HEK293 (cell line): ENCODE measurements around the gene HNRNPH1.
A peak's percentile ranks its signal among the peaks of the same experiment; 100 is the strongest.

Experiments used
- CTCF ChIA-PET: fragments of 350-600 bp; formaldehyde crosslinking; extraction: SDS; loops from one replicate; lab custom pipeline; 2021; ENCODE audit warnings: antibody characterized with exemption; lab: Yijun Ruan, JAX
- POLR2A ChIA-PET: fragments of 300-600 bp; formaldehyde crosslinking; extraction: SDS; loops from one replicate; lab custom pipeline; 2020; ENCODE audit warnings: antibody characterized with exemption, inconsistent platforms; lab: Yijun Ruan, JAX
- H3K27ac ChIP-seq: fragments of 200-500 bp; sonication (Bioruptor generic); 2 replicates; pipeline ENCODE4 v1.5.1; 2014; ENCODE audit warnings: low read depth, low read length, control low read depth, inconsistent platforms; ENCODE audit errors: extremely low read depth
- H3K36me3 ChIP-seq, 2 experiments: fragments of 200-500 bp in 1 of 2; sonication (Bioruptor generic) in 1 of 2; 1 replicate in 1 of 2; 2 replicates in 1 of 2; pipeline ENCODE4 v1.5.1; 2014 to 2017; ENCODE audit warnings: inconsistent platforms in 2 of 2, low read length in 2 of 2; ENCODE audit not compliant: control insufficient read depth in 2 of 2, insufficient read depth in 1 of 2
- H3K4me1 ChIP-seq: fragments of 200-500 bp; sonication (Bioruptor generic); 2 replicates; pipeline ENCODE4 v1.5.1; 2014; ENCODE audit warnings: mild to moderate bottlenecking, low read length, inconsistent platforms; ENCODE audit not compliant: control insufficient read depth, insufficient read depth
- H3K4me3 ChIP-seq: 2 replicates; pipeline ENCODE4 v1.5.1; 2011; ENCODE audit warnings: low read depth, mild to moderate bottlenecking, control low read depth, low read length, moderate library complexity
- H3K9me3 ChIP-seq: fragments of 200-500 bp; sonication (Bioruptor generic); 2 replicates; pipeline ENCODE4 v1.5.1; 2014; ENCODE audit warnings: low read depth, low read length, inconsistent platforms; ENCODE audit not compliant: control insufficient read depth, insufficient read depth
- BCL11B ChIP-seq: fragments of 450-650 bp; formaldehyde crosslinking; IDR thresholded peaks from 2 replicates; pipeline ENCODE4 v1.5.1; 2016; ENCODE audit warnings: low read depth, missing biosample characterization, missing genetic modification characterization
- KLF16 ChIP-seq: fragments of 450-650 bp; formaldehyde crosslinking; IDR thresholded peaks from 2 replicates; pipeline ENCODE4 v1.5.1; 2017; ENCODE audit warnings: missing biosample characterization, missing genetic modification characterization
- MEIS1 ChIP-seq: sonication (generic); formaldehyde crosslinking; IDR thresholded peaks from 2 replicates; pipeline ENCODE4 v1.8.1; 2022; ENCODE audit warnings: missing genetic modification reagents, mild to moderate bottlenecking, borderline replicate concordance
- SALL2 ChIP-seq: fragments of 450-650 bp; formaldehyde crosslinking; IDR thresholded peaks from 2 replicates; pipeline ENCODE4 v1.5.0; 2017; ENCODE audit warnings: missing biosample characterization, mild to moderate bottlenecking, missing genetic modification characterization, borderline replicate concordance
- SCRT2 ChIP-seq: fragments of 450-650 bp; formaldehyde crosslinking; IDR thresholded peaks from 2 replicates; pipeline ENCODE4 v1.5.1; 2016; ENCODE audit warnings: missing biosample characterization, missing genetic modification characterization
- SP3 ChIP-seq: fragments of 450-650 bp; formaldehyde crosslinking; IDR thresholded peaks from 2 replicates; pipeline ENCODE4 v1.5.1; 2016; ENCODE audit warnings: missing biosample characterization, missing genetic modification characterization
- TCF7L2 ChIP-seq: IDR thresholded peaks from 2 replicates; pipeline ENCODE4 v1.6.1; 2011; ENCODE audit warnings: low read depth, mild to moderate bottlenecking, inconsistent platforms, low read length, moderate library complexity, borderline replicate concordance
- TRIM28 ChIP-seq: IDR thresholded peaks from 2 replicates; pipeline ENCODE4 v1.6.1; 2011; ENCODE audit warnings: low read length, control low read depth, borderline replicate concordance
- ZBTB17 ChIP-seq: fragments of 450-650 bp; formaldehyde crosslinking; IDR thresholded peaks from 2 replicates; pipeline ENCODE4 v1.5.1; 2016; ENCODE audit warnings: missing biosample characterization, missing genetic modification characterization
- ZBTB49 ChIP-seq: fragments of 450-650 bp; formaldehyde crosslinking; IDR thresholded peaks from 2 replicates; pipeline ENCODE4 v1.5.1; 2016; ENCODE audit warnings: missing biosample characterization, missing genetic modification characterization, low read depth
- ZFHX2 ChIP-seq: fragments of 450-650 bp; formaldehyde crosslinking; conservative IDR thresholded peaks from 2 replicates; pipeline ENCODE4 v1.5.1; 2016; ENCODE audit warnings: missing biosample characterization, missing genetic modification characterization
- ZIC2 ChIP-seq: fragments of 450-650 bp; formaldehyde crosslinking; IDR thresholded peaks from 2 replicates; pipeline ENCODE4 v1.5.1; 2016; ENCODE audit warnings: missing biosample characterization, missing genetic modification characterization
- ZNF112 ChIP-seq: fragments of 450-650 bp; formaldehyde crosslinking; IDR thresholded peaks from 2 replicates; pipeline ENCODE4 v1.5.0; 2017; ENCODE audit warnings: missing biosample characterization, missing genetic modification characterization
- ZNF133 ChIP-seq: fragments of 450-650 bp; formaldehyde crosslinking; IDR thresholded peaks from 2 replicates; pipeline ENCODE4 v1.5.1; 2016; ENCODE audit warnings: missing biosample characterization, missing genetic modification characterization
- ZNF157 ChIP-seq: fragments of 450-650 bp; formaldehyde crosslinking; IDR thresholded peaks from 2 replicates; pipeline ENCODE4 v1.5.1; 2016; ENCODE audit warnings: missing biosample characterization, missing genetic modification characterization
- ZNF24 ChIP-seq: fragments of 450-650 bp; formaldehyde crosslinking; IDR thresholded peaks from 2 replicates; pipeline ENCODE4 v1.5.1; 2016; ENCODE audit warnings: missing biosample characterization, missing genetic modification characterization
- ZNF394 ChIP-seq: fragments of 450-650 bp; formaldehyde crosslinking; IDR thresholded peaks from 2 replicates; pipeline ENCODE4 v1.5.1; 2016; ENCODE audit warnings: missing biosample characterization, missing genetic modification characterization, mild to moderate bottlenecking, moderate library complexity, borderline replicate concordance
- ZNF544 ChIP-seq: fragments of 450-650 bp; formaldehyde crosslinking; IDR thresholded peaks from 2 replicates; pipeline ENCODE4 v1.5.0; 2017; ENCODE audit warnings: missing biosample characterization, missing genetic modification characterization
- ZNF548 ChIP-seq: fragments of 450-650 bp; formaldehyde crosslinking; IDR thresholded peaks from 2 replicates; pipeline ENCODE4 v1.5.1; 2016; ENCODE audit warnings: missing biosample characterization, missing genetic modification characterization
- ZNF692 ChIP-seq: fragments of 450-650 bp; formaldehyde crosslinking; IDR thresholded peaks from 2 replicates; pipeline ENCODE4 v1.5.1; 2016; ENCODE audit warnings: missing biosample characterization, missing genetic modification characterization
- ZNF776 ChIP-seq: fragments of 450-650 bp; formaldehyde crosslinking; IDR thresholded peaks from 2 replicates; pipeline ENCODE4 v1.5.0; 2017; ENCODE audit warnings: missing biosample characterization, missing genetic modification characterization, borderline replicate concordance
- ZNF777 ChIP-seq: fragments of 450-650 bp; formaldehyde crosslinking; IDR thresholded peaks from 2 replicates; pipeline ENCODE4 v1.5.1; 2017; ENCODE audit warnings: missing biosample characterization, missing genetic modification characterization, borderline replicate concordance
- ZNF792 ChIP-seq: fragments of 450-650 bp; formaldehyde crosslinking; IDR thresholded peaks from 2 replicates; pipeline ENCODE4 v1.5.1; 2016; ENCODE audit warnings: missing biosample characterization, missing genetic modification characterization
- ZSCAN23 ChIP-seq: fragments of 450-650 bp; formaldehyde crosslinking; IDR thresholded peaks from 2 replicates; pipeline ENCODE4 v1.5.1; 2016; ENCODE audit warnings: missing biosample characterization, missing genetic modification characterization
- ZSCAN30 ChIP-seq: fragments of 450-650 bp; IDR thresholded peaks from 2 replicates; pipeline ENCODE4 v1.5.1; 2018; ENCODE audit warnings: missing biosample characterization, mild to moderate bottlenecking, missing genetic modification characterization, moderate library complexity
- TF ChIP-seq, protein P1 (sequence below): fragments of 450-650 bp; formaldehyde crosslinking; IDR thresholded peaks from 2 replicates; pipeline ENCODE4 v1.5.1; 2017; ENCODE audit warnings: missing biosample characterization, missing genetic modification characterization

HNRNPH1 gene

GRCh38 chr5:179608131-179608581 lies 15.3 kb downstream of the HNRNPH1 start:
- ChIA-PET CTCF (interaction anchor here (0.8 to 1.1 kb wide), 2 partner anchors 14 to 60 kb away, joined by 3 to 4 read pairs; no protein-coding TSS in a partner anchor), POLR2A (interaction anchor here (0.7 to 4.6 kb wide), 5 partner anchors 12 to 124 kb away, joined by 3 to 31 read pairs (median 4); partner anchors contain the start of genes HNRNPH1, MAML1 and RUFY1)
- peak; percentile 48; the same call in 1 of the 2 replicates for TF ChIP-seq ZBTB17 (tag by site-specific recombination)
- TF ChIP-seq SP3 (tag by site-specific recombination), result no peak
- H3K36me3 ChIP-seq, result peaks cover 12 to 84% of the 10 kb centered on the region in 2 experiments
- H3K27ac ChIP-seq, result no peak overlapping the region
- H3K4me3 ChIP-seq, result no peak overlapping the region
- no peaks in the 10 kb centered on the region for H3K4me1 ChIP-seq
- no peaks in the 10 kb centered on the region for H3K9me3 ChIP-seq

- H3K4me3 ChIP-seq, result no peak overlapping the region
- POLR2A ChIA-PET, result interaction anchor here (1.0 to 4.6 kb wide), 5 partner anchors 9 to 57 kb away, joined by 3 to 31 read pairs (median 4); partner anchors contain the start of genes HNRNPH1 and RUFY1
- H3K36me3 ChIP-seq, result peaks cover 11 to 82% of the 10 kb centered on the region in 2 experiments
- TF ChIP-seq ZNF548 (no peak), KLF16 (tag by site-specific recombination) (no peak), ZNF157 (tag by site-specific recombination) (no peak), ZNF792 (tag by site-specific recombination) (no peak), ZNF133 (tag by site-specific recombination) (no peak), TCF7L2 (no peak), ZIC2 (tag by site-specific recombination) (no peak), TRIM28 (no peak), MEIS1 (CRISPR knock-in tag) (no peak), SCRT2 (tag by site-specific recombination) (peak; percentile 56; the same call in 1 of the 2 replicates), SALL2 (tag by site-specific recombination) (no peak), ZNF544 (tag by site-specific recombination) (no peak), ZFHX2 (tag by site-specific recombination) (peak; percentile 29; the same call in 1 of the 2 replicates), ZNF692 (tag by site-specific recombination) (no peak)
- TF ChIP-seq, protein P1, sequence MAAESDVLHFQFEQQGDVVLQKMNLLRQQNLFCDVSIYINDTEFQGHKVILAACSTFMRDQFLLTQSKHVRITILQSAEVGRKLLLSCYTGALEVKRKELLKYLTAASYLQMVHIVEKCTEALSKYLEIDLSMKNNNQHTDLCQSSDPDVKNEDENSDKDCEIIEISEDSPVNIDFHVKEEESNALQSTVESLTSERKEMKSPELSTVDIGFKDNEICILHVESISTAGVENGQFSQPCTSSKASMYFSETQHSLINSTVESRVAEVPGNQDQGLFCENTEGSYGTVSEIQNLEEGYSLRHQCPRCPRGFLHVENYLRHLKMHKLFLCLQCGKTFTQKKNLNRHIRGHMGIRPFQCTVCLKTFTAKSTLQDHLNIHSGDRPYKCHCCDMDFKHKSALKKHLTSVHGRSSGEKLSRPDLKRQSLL (tag by site-specific recombination), result peak; percentile 61; the same call in 1 of the 2 replicates
- H3K27ac ChIP-seq, result peak overlapping the region; percentile 31; the same call in 1 of the 2 replicates
- CTCF ChIA-PET, result interaction anchor here (0.8 kb wide), 1 partner anchor 15 kb away, joined by 4 read pairs; no protein-coding TSS in a partner anchor
- H3K4me1 ChIP-seq, result no peaks in the 10 kb centered on the region
- no peaks in the 10 kb centered on the region for H3K9me3 ChIP-seq
Observed at GRCh38 chr5:179607160-179607931, 16.1 kb downstream of the HNRNPH1 start.

DNA sequence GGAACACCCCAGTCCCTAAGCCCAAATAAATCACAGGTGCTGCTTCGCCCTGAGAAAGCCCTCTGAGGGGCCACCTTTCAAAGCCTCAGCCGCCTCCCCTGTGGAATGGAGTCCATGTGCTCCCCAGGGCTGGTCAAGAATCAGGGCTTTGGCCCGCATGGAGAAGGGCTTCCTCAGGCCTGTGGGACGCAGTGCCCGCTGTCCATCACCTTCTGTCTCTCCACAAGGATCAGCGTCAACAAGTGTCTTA lies 16.6 kb downstream of the HNRNPH1 start:
- ChIA-PET POLR2A (interaction anchor here (1.0 to 4.6 kb wide), 2 partner anchors 9 to 17 kb away, joined by 3 to 31 read pairs; partner anchors contain the start of gene HNRNPH1), CTCF (no interaction called here)
- H3K27ac ChIP-seq, result 0 out of 2 replicates have a peak overlapping the region, but pooled peaks have one; percentile 31
- H3K9me3 ChIP-seq, result no peaks in the 10 kb centered on the region
- no peak overlapping the region for H3K4me3 ChIP-seq
- H3K36me3 ChIP-seq, result peaks cover 6 to 84% of the 10 kb centered on the region in 2 experiments
- H3K4me1 ChIP-seq, result no peaks in the 10 kb centered on the region
- no peak for TF ChIP-seq ZSCAN30
- TF ChIP-seq ZNF777 (tag by site-specific recombination), result no peak
- TF ChIP-seq ZNF776, result no peak
- TF ChIP-seq ZSCAN23, result no peak
- no peak for TF ChIP-seq TRIM28
- TF ChIP-seq ZNF24, result no peak
- no peak for TF ChIP-seq ZNF112
- TF ChIP-seq BCL11B (tag by site-specific recombination), result no peak
- no peak for TF ChIP-seq ZBTB49 (tag by site-specific recombination)
- no peak for TF ChIP-seq ZNF394 (tag by site-specific recombination)
